ENCODE results near the gene ZNF445.

GRCh38 chr3:44429459-44429858 is 48.0 kb downstream of the ZNF445 start:
- TF ChIP-seq FOXM1 (IDR thresholded peaks at IDR 0.05; ENCODE audit: borderline replicate concordance, low read depth) (no peak), EP300 (IDR thresholded peaks at IDR 0.05; ENCODE audit: borderline replicate concordance) (no peak)
